Activated CD4-positive, alpha-beta memory T cell treated with anti-CD3 and anti-CD28 coated beads, Interleukin-2, amount 10 ng/mL, durations not matched to agents 7 days and 5 days (primary cell): Measurements from ENCODE around the gene CHMP5. TPM values are rescaled to one million over a fixed set of nuclear protein-coding genes. Genes with fewer than 3 reads are reported as not detected.

Source experiments
- CTCF ChIA-PET: fragments of 350-600 bp; sonication (Branson Sonifier 250); formaldehyde crosslinking; loops from one replicate; lab custom pipeline; 2021; ENCODE audit warnings: antibody characterized with exemption, inconsistent platforms; lab: Charles Lee
- POLR2A ChIA-PET: fragments of 350-600 bp; sonication (Branson Sonifier 250); formaldehyde crosslinking; loops from one replicate; lab custom pipeline; 2021; ENCODE audit warnings: antibody characterized with exemption; lab: Charles Lee
- DNase-seq: peaks from one replicate; pipeline ENCODE4 v3.0.0-alpha.2; 2020
- H3K27ac Mint-ChIP-seq: one replicate; pipeline ENCODE4 v1.8.0; 2021; ENCODE audit warnings: mild to moderate bottlenecking, mixed read lengths
- H3K27me3 Mint-ChIP-seq: one replicate; pipeline ENCODE4 v1.8.0; 2021; ENCODE audit warnings: mixed read lengths
- H3K36me3 Mint-ChIP-seq: one replicate; pipeline ENCODE4 v1.8.0; 2021; ENCODE audit warnings: low read depth, mixed read lengths
- H3K4me1 Mint-ChIP-seq: one replicate; pipeline ENCODE4 v1.8.0; 2021; ENCODE audit warnings: mixed read lengths
- H3K4me3 Mint-ChIP-seq: one replicate; pipeline ENCODE4 v1.8.0; 2021; ENCODE audit warnings: mild to moderate bottlenecking, mixed read lengths
- H3K9me3 Mint-ChIP-seq: one replicate; pipeline ENCODE4 v1.8.0; 2021; ENCODE audit warnings: mixed read lengths
- total RNA-seq, 2 experiments: library from RNA; stranded (reverse); gene quantifications; one replicate each; pipeline ENCODE4 v1.2.3, GENCODE V29; 2021

Gene CHMP5
- total RNA-seq, 2 experiments from 2014 or later: 149 TPM

DNA sequence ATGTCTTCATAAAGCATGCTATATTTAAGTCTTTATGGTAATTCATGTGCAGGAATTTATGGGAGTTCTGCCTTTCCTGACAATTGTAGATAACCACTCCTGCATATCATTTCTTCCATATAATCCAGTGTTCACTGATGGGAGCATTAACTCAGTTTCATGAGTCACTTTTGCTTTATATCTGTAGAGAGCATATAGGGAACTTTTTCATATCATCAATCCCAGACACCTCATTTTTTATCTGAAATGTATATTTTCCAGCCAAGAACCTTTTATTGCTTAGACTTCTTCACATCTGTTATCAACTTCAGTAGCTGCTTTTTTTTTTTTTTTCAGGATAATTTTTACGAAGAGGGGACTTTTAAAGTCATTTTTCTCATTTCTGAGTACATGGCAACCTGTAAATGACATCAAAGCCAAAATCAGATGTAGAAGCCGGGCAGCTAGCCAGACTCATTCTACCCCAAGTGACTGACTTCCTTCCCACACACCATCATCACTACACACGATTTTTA is 66.6 kb downstream of the CHMP5 start:
- Mint-ChIP-seq H3K27me3 (no peaks in the 10 kb centered on the region), H3K36me3 (peaks cover 70% of the 10 kb centered on the region), H3K4me3 (no peak overlapping the region), H3K4me1 (no peaks in the 10 kb centered on the region), H3K27ac (no peak overlapping the region), H3K9me3 (no peaks in the 10 kb centered on the region)
- no peak for DNase-seq
- CTCF ChIA-PET: interaction anchor here (1.0 to 1.8 kb wide), 3 partner anchors 44 to 142 kb away, joined by 3 to 4 read pairs (median 4); no protein-coding TSS in a partner anchor
- POLR2A ChIA-PET: interaction anchor here (1.5 kb wide), 1 partner anchor 41 kb away, joined by 4 read pairs; the partner anchor contains the start of gene NFX1

Other genes with a start within 250 kb of the CHMP5 start
- 100 to 1,000 TPM; 141 to 142 TPM for gene DNAJA1, start 239.8 kb upstream of the CHMP5 start, total RNA-seq
- gene SMU1, start 188.4 kb upstream of the CHMP5 start, total RNA-seq: 10 to 100 TPM; 22.5 to 22.9 TPM
- 10 to 100 TPM; 69.2 to 70.8 TPM for gene B4GALT1, start 97.7 kb upstream of the CHMP5 start, total RNA-seq
- gene SPINK4, start 24.9 kb upstream of the CHMP5 start, total RNA-seq: not detected
- 10 to 100 TPM; 56.3 to 57.1 TPM for gene BAG1, start 341 bp upstream of the CHMP5 start, total RNA-seq
- gene NFX1, start 25.5 kb downstream of the CHMP5 start, total RNA-seq: 10 to 100 TPM; 37.5 to 37.8 TPM
- gene AQP7, start 137.5 kb downstream of the CHMP5 start, total RNA-seq: under 1 TPM; 0.40 to 0.55 TPM
- 100 to 1,000 TPM; 162 to 167 TPM for gene AQP3, start 182.5 kb downstream of the CHMP5 start, total RNA-seq
- 10 to 100 TPM; 21.6 to 22.4 TPM for gene NOL6, start 208.9 kb downstream of the CHMP5 start, total RNA-seq